Neural progenitor cell (in vitro differentiated cells): ENCODE results near the gene TAS2R3.

ENCODE experiments used
- CTCF ChIP-seq: fragments of 200-600 bp; sonication (generic); IDR thresholded peaks from 2 replicates; pipeline ENCODE4 v1.5.1; 2017; ENCODE audit warnings: antibody characterized with exemption, mild to moderate bottlenecking
- EZH2 ChIP-seq: fragments of 200-600 bp; sonication (generic); IDR thresholded peaks from 2 replicates; pipeline ENCODE4 v1.6.1; 2017; ENCODE audit warnings: antibody characterized with exemption, mild to moderate bottlenecking, moderate library complexity

- TF ChIP-seq CTCF (no peak), EZH2 (no peak)
These were observed 48.9 kb upstream of the TAS2R3 start for GRCh38 chr7:141715018-141715417.
